CD14-positive monocyte (primary cell): ENCODE measurements around the gene RAI1. TPM values are rescaled to one million over a fixed set of nuclear protein-coding genes. Genes with fewer than 3 reads are reported as not detected.

Source experiments
- DNase-seq, 3 donors: peaks; one replicate each; pipeline ENCODE4 v3.0.0-alpha.2; 2011 to 2022
- H2AFZ ChIP-seq: 2 replicates; pipeline ENCODE4 v1.6.0; 2012; ENCODE audit warnings: mild to moderate bottlenecking, low read depth, low read length, inconsistent platforms; ENCODE audit not compliant: insufficient read depth, poor library complexity, severe bottlenecking
- H3K27ac ChIP-seq, 2 donors: 1 replicate in 1 of 2; 2 replicates in 1 of 2; pipeline ENCODE4 v1.5.1; 2012 to 2013; ENCODE audit warnings: low read length in 2 of 2, control low read depth in 1 of 2, inconsistent platforms in 1 of 2, low read depth in 1 of 2, mild to moderate bottlenecking in 1 of 2
- H3K27me3 ChIP-seq, 2 donors: one replicate each; pipeline versions ENCODE4 v1.6.0 to v1.6.1; 2011 to 2013; ENCODE audit warnings: low read length in 2 of 2; ENCODE audit not compliant: control insufficient read depth in 2 of 2, insufficient read depth in 2 of 2
- H3K36me3 ChIP-seq, 2 donors: replicated peaks in 1 of 2; 1 replicate in 1 of 2; 2 replicates in 1 of 2; pipeline versions ENCODE4 v1.5.1 to v1.6.1; 2012 to 2013; ENCODE audit warnings: low read length in 2 of 2, control low read depth in 1 of 2, inconsistent platforms in 1 of 2, mild to moderate bottlenecking in 1 of 2; ENCODE audit not compliant: insufficient read depth in 2 of 2, control insufficient read depth in 1 of 2
- H3K4me1 ChIP-seq, 2 donors: 1 replicate in 1 of 2; 2 replicates in 1 of 2; pipeline versions ENCODE4 v1.5.1 to v1.6.1; 2012 to 2013; ENCODE audit warnings: low read length in 2 of 2, control low read depth in 1 of 2, inconsistent platforms in 1 of 2, mild to moderate bottlenecking in 1 of 2, moderate library complexity in 1 of 2; ENCODE audit not compliant: insufficient read depth in 2 of 2, control insufficient read depth in 1 of 2
- H3K4me2 ChIP-seq: replicated peaks from 2 replicates; pipeline ENCODE3; 2012; ENCODE audit warnings: low read length, moderate library complexity, mild to moderate bottlenecking; ENCODE audit not compliant: poor library complexity, severe bottlenecking; ENCODE audit errors: extremely low read depth
- H3K4me3 ChIP-seq, 3 experiments: fragments of 200-600 bp in 1 of 3; sonication (generic) in 1 of 3; replicated peaks in 1 of 3; 1 replicate in 2 of 3; 2 replicates in 1 of 3; pipeline ENCODE4 v1.5.1; 2011 to 2013; ENCODE audit warnings: low read length in 3 of 3, mild to moderate bottlenecking in 3 of 3, control low read depth in 2 of 3, low read depth in 2 of 3, inconsistent platforms in 1 of 3, moderate library complexity in 1 of 3
- H3K79me2 ChIP-seq: 2 replicates; pipeline ENCODE4 v1.6.0; 2012; ENCODE audit warnings: mild to moderate bottlenecking, control low read depth, inconsistent platforms, low read length, moderate library complexity; ENCODE audit not compliant: insufficient read depth
- H3K9ac ChIP-seq: 2 replicates; pipeline ENCODE4 v1.6.0; 2017; ENCODE audit warnings: low read length, mild to moderate bottlenecking; ENCODE audit not compliant: insufficient read depth, poor library complexity, severe bottlenecking
- H3K9me3 ChIP-seq, 2 donors: replicated peaks in 1 of 2; 1 replicate in 1 of 2; 2 replicates in 1 of 2; pipeline versions ENCODE4 v1.5.1 to v1.6.1; 2012 to 2013; ENCODE audit warnings: low read length in 2 of 2, control low read depth in 1 of 2; ENCODE audit not compliant: control insufficient read depth in 1 of 2, insufficient read depth in 1 of 2
- H4K20me1 ChIP-seq: 2 replicates; pipeline ENCODE4 v1.6.0; 2012; ENCODE audit warnings: mild to moderate bottlenecking, low read length, control low read depth, moderate library complexity; ENCODE audit not compliant: insufficient read depth
- H3K27ac Mint-ChIP-seq, 7 donors: one replicate each; pipeline ENCODE4 v1.8.0; 2020; ENCODE audit warnings: mild to moderate bottlenecking in 7 of 7, mixed read lengths in 7 of 7, moderate library complexity in 6 of 7, inconsistent platforms in 2 of 7
- H3K27me3 Mint-ChIP-seq, 3 donors: one replicate each; pipeline ENCODE4 v1.8.0; 2021 to 2022; ENCODE audit warnings: low read depth in 3 of 3, mild to moderate bottlenecking in 3 of 3, mixed read lengths in 3 of 3, moderate library complexity in 3 of 3, inconsistent platforms in 1 of 3
- H3K36me3 Mint-ChIP-seq, 2 donors: one replicate each; pipeline ENCODE4 v1.8.0; 2020; ENCODE audit warnings: mixed read lengths in 2 of 2, inconsistent platforms in 1 of 2, mild to moderate bottlenecking in 1 of 2
- H3K4me1 Mint-ChIP-seq: one replicate; pipeline ENCODE4 v1.8.0; 2020; ENCODE audit warnings: mild to moderate bottlenecking, mixed read lengths
- H3K4me3 Mint-ChIP-seq, 2 donors: one replicate each; pipeline ENCODE4 v1.8.0; 2020; ENCODE audit warnings: mild to moderate bottlenecking in 2 of 2, mixed read lengths in 2 of 2, moderate library complexity in 1 of 2
- H3K9me3 Mint-ChIP-seq, 7 donors: one replicate each; pipeline ENCODE4 v1.8.0; 2020 to 2022; ENCODE audit warnings: mixed read lengths in 7 of 7, mild to moderate bottlenecking in 6 of 7, moderate library complexity in 6 of 7, inconsistent platforms in 2 of 7
- WGBS: methylation state at CpG from one replicate; pipeline ENCODE4 v1.1.5; 2013; ENCODE audit warnings: missing lambda C conversion rate; ENCODE audit not compliant: insufficient coverage; 5-methylcytosine and 5-hydroxymethylcytosine counted together
- intact Hi-C, 2 donors: fragments of 100-400 bp; cut with micrococcal nuclease; formaldehyde crosslinking; loops; one replicate each; pipeline versions ENCODE4 v1.15.0 to v1.15.1; 2023
- polyA plus RNA-seq, 3 donors: library from polyadenylated mRNA; depleted of rRNA in 1 of 3; unstranded in 2 of 3; stranded (reverse) in 1 of 3; fragments of 300-500 nt in 2 of 3; fragments of >200 nt in 1 of 3; fragmentation: Illumina TruSeq in 2 of 3; gene quantifications; 1 replicate in 2 of 3; 2 replicates in 1 of 3; pipeline ENCODE4 v1.2.3, GENCODE V29; 2012 to 2021
- TF ChIP-seq, protein P1 (sequence below): fragments of 200-600 bp; IDR thresholded peaks from one replicate; pipeline ENCODE4 v1.8.0; 2022; ENCODE audit warnings: antibody characterized with exemption, mild to moderate bottlenecking

The RAI1 gene
- polyA plus RNA-seq, 3 donors: 0.89 to 4.4 (median 1.5) TPM

GRCh38 chr17:17675416-17675815, 5.8 kb upstream of the RAI1 start:
- no peak overlapping the region for H3K4me3 Mint-ChIP-seq
- no peaks in the 10 kb centered on the region for H3K36me3 ChIP-seq
- TF ChIP-seq, protein P1, sequence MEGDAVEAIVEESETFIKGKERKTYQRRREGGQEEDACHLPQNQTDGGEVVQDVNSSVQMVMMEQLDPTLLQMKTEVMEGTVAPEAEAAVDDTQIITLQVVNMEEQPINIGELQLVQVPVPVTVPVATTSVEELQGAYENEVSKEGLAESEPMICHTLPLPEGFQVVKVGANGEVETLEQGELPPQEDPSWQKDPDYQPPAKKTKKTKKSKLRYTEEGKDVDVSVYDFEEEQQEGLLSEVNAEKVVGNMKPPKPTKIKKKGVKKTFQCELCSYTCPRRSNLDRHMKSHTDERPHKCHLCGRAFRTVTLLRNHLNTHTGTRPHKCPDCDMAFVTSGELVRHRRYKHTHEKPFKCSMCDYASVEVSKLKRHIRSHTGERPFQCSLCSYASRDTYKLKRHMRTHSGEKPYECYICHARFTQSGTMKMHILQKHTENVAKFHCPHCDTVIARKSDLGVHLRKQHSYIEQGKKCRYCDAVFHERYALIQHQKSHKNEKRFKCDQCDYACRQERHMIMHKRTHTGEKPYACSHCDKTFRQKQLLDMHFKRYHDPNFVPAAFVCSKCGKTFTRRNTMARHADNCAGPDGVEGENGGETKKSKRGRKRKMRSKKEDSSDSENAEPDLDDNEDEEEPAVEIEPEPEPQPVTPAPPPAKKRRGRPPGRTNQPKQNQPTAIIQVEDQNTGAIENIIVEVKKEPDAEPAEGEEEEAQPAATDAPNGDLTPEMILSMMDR: no peak
- no peaks in the 10 kb centered on the region for H3K27me3 ChIP-seq
- DNase-seq: no peak
- H3K79me2 ChIP-seq: no peaks in the 10 kb centered on the region
- peaks cover 3 to 23% (median 12%) of the 10 kb centered on the region in 3 donors for H3K27me3 Mint-ChIP-seq
- no peak overlapping the region for H2AFZ ChIP-seq
- no peak overlapping the region for H3K9ac ChIP-seq
- H3K9me3 Mint-ChIP-seq: peaks cover 0 to 3% (median 0%) of the 10 kb centered on the region in 7 donors
- H3K4me3 ChIP-seq: no peak overlapping the region
- H3K4me1 ChIP-seq: peaks cover 20 to 25% of the 10 kb centered on the region in 2 donors
- intact Hi-C loops: loop anchor here in 1 of 2 donors (5.0 kb wide), 1 partner anchor 187 kb away; no protein-coding TSS in a partner anchor
- no peak overlapping the region for H3K27ac ChIP-seq
- H3K36me3 Mint-ChIP-seq: no peaks in the 10 kb centered on the region
- H3K4me1 Mint-ChIP-seq: peaks cover 32% of the 10 kb centered on the region
- H3K27ac Mint-ChIP-seq: no peak overlapping the region
- H4K20me1 ChIP-seq: no peaks in the 10 kb centered on the region
- WGBS: 96% methylated on average over 3 of the region's 6 CpGs
- H3K4me2 ChIP-seq: no peak overlapping the region
- no peaks in the 10 kb centered on the region for H3K9me3 ChIP-seq

- H3K27me3 Mint-ChIP-seq: peaks cover 3 to 23% (median 12%) of the 10 kb centered on the region in 3 donors
- Histone ChIP-seq H3K4me3 (no peak overlapping the region), H3K4me2 (no peak overlapping the region), H3K9me3 (no peaks in the 10 kb centered on the region), H2AFZ (no peak overlapping the region), H3K27me3 (no peaks in the 10 kb centered on the region), H3K36me3 (no peaks in the 10 kb centered on the region), H4K20me1 (no peaks in the 10 kb centered on the region), H3K4me1 (peaks cover 23 to 28% of the 10 kb centered on the region in 2 donors), H3K79me2 (no peaks in the 10 kb centered on the region), H3K27ac (no peak overlapping the region), H3K9ac (no peak overlapping the region)
- peaks cover 35% of the 10 kb centered on the region for H3K4me1 Mint-ChIP-seq
- 20% methylated on average over 2 of the region's 11 CpGs for WGBS
- TF ChIP-seq, protein P1: no peak
- H3K9me3 Mint-ChIP-seq: peaks cover 0 to 3% (median 0%) of the 10 kb centered on the region in 7 donors
- H3K27ac Mint-ChIP-seq: no peak overlapping the region
- no peaks in the 10 kb centered on the region for H3K36me3 Mint-ChIP-seq
- DNase-seq: no peak
- H3K4me3 Mint-ChIP-seq: no peak overlapping the region
- intact Hi-C loops: loop anchor here in 1 of 2 donors (5.0 kb wide), 1 partner anchor 186 kb away; no protein-coding TSS in a partner anchor
These were observed 5.2 kb upstream of the RAI1 start for GRCh38 chr17:17675925-17676534.
